Stimulated activated CD4-positive, alpha-beta T cell treated with anti-CD3 and anti-CD28 coated beads, Interleukin-1b, Interleukin-23, amount 100 ng/mL, for 1 hour (primary cell): ENCODE data around the gene RNF32.
A peak's percentile ranks its signal among the peaks of the same experiment; 100 is the strongest.

Source experiments
- DNase-seq, 2 donors: peaks; one replicate each; pipeline ENCODE4 v3.0.0-alpha.2; 2020; ENCODE audit warnings: low read depth in 2 of 2

RNF32 gene

DNA sequence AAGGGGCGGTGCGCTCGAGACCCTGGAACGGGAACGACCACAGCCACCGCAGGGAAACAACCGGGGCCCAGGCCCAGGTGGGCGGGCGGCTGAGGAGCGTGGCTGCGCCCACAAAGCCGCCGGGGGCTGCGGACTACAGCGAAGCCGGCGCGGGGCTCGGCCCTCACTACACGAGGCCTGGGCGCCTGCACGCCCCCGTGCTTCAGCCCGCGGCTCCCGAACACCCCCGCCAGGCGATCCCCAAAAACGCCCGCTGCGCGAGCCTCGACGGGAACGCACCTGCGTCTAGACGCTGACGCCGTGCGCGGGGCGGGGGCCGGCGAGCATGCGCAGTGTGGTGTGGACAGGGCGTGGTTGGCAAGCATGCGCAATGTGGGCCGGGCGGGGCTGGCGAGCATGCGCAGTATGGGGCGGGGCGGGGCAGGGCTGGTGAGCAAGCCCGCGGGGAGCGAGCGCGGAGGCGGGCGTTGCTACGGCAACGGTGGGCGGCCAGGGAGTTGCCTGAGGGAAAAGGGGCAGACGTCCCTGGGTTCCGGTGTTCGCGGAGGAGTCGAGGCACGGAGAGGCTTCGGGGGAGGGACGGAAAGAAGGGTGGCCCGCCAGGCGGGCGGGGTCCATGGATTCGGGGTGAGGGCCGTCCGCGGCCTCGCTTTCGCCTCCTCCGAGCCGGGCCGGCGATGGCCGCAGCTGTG lies at the start of gene RNF32:
RNF32 (plus strand) TSS at position 518 of the 692 bp plus-strand sequence. CDS start 3,104 bp downstream, outside the sequence.
- DNase-seq, result peak; percentile 89 to 100

DNA sequence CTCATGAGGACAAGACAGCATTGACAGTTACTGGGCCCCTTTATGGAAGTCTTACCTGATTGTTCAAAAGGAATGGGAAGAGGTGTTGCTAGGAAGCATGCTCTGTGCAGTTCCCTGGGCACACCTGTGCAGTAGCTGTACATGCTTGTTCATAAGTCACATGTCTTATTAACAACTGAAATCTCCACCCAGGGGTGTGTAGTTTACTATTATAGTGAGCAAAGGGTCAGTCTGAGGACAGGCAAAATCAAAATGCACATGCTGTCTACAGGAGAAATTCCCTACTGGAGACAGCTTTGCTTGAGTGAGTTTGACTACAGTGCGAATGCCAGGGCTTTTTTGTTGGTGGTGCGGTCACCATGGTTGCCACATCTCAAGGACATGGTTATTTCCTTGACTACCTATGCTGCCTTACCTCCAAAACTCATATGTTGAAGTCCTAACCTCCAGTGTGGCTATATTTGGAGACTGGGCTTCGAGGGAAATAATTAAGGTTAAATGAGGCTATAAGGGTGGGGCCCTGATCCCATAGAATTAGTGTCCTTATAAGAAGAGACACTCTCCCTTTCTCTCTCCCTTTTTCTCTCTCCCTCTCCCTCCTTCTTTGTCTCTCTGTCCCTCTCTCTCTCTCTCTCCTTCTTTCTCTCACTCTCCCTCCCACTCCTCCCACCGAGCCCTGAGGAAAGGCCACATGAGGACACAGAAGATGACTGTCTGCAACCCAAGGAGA lies 48.3 kb upstream of the RNF32 start:
- no peak for DNase-seq

DNA sequence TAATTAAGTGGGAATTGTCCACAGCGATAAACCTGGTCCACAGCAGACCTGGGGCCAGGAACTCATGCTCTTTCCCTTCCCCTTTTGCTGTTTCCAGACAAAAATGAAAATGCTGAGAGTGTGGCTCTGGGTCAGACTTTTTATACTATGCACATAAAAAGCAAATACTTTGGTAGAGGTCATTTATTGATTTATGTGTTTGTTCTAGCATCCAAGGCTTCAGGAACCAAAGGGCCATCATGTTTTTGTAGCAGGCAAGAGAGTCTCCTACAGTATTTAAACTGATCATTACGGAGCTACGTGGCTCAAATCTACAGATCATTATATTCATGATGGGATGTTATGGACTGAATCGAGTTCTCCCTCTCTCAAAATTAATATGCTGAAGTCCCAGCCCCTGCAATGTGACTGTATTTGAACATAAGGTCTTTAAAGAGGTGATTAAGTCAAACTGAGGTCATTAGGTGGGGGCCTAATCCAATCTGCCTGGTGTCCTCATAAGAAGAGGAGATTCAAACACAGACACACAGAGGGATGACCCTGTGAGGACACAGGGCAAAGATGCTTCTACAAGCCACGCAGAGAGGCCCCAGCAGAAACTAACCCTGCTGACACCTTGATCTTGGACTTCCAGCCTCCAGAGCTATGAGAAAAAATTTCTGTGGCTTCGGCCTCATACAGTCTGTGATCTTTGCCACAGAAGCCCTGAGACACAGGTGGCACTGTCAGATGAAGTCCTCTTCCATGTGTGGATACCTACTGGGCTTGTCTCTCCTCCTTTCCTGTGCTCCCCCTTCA lies 46.1 kb upstream of the RNF32 start:
- no peak for DNase-seq

DNA sequence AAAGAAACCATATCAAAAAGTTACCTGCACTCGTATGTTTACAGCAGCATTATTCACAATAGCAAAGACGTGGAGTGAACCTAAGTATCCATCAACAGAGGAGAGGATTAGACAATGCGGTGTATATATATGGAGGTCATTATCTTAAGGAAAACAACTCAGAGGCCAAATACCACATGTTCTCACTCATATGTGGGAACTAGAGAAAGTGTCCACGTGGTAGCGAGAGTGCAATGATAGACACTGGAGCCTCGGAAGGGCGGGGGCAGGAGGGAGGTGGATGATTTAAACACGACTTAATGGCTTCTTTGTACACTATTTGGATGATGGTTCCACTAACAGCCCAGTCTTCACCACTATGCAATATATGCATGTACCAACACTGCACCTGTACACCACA lies 40.1 kb upstream of the RNF32 start:
- no peak for DNase-seq

DNA sequence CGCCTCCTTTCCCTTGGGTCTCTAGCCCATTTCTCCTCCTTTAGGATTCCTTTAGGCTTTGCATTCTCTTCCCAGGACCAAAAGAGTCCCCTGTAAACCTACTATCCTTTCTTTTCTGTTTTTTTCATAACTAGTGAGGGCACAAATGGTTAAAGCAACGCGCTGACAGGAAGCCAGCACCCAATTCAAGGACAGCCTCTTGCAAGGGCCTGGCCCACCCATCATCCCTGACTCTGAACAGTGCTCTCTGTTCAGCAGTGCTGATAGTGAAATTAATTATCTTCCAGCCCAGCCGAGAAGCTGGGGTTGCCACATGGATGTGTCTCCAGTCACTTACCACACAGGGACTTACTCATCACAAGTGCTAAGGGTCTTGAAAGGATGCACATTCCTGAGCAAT lies 38.3 kb upstream of the RNF32 start:
- DNase-seq, result no peak

DNA sequence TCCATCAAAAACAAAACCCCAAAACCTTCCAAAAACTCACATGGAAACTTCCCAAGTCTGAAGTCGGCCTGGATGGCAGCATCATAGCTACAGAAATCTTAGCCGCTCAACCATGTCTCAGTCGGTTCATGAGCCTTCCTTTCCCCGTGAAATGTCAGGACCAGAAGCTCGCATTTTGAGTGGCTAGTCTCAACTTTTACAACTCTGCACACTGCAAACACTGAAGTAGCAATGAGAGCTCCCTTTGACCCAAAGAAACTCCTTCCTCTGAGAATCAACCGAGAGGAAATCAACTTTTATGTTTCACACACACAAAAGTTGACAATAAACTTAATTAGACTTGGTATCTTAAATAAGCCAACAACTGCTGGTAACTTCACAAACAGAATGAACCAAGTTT lies 37.6 kb upstream of the RNF32 start:
- no peak for DNase-seq

DNA sequence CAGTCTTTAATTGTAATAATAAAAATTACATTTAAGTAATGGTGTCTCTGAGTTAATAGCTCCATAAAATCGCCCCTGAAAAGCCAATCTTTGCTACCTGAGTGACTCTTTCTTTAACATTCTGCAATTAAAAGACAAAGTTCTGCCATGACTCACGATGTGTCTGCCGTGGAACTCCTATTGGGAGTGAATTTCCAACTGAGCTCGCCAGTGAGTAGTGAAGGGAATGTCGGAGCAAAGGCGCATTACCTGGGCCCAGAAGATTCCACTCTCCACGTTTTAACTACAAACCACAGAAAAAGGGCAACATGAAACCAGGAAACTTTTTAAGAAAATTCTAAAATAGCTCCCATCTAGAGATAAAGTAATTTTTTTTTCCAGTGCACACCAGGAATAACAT lies 36.9 kb upstream of the RNF32 start:
- DNase-seq, result no peak

DNA sequence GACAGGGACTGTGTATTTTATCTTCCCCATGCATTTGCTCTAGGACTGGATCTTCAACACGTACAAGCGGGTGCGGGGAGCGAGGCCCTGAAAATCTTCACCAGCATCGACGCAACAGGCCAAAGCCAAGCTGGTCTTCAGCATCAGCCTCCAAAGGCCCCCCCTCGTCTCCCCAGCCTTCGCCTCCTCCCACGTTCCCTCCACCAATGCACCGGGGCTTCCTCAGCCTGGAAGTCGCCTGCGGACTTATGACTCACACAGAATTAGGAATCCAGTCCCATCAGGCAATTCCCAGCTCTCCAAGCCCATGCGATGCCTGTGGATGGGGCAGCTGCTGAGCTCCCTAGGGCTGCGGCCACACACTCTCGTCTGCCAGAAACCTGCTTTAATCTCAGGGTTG lies 36.3 kb upstream of the RNF32 start:
- DNase-seq, result no peak

DNA sequence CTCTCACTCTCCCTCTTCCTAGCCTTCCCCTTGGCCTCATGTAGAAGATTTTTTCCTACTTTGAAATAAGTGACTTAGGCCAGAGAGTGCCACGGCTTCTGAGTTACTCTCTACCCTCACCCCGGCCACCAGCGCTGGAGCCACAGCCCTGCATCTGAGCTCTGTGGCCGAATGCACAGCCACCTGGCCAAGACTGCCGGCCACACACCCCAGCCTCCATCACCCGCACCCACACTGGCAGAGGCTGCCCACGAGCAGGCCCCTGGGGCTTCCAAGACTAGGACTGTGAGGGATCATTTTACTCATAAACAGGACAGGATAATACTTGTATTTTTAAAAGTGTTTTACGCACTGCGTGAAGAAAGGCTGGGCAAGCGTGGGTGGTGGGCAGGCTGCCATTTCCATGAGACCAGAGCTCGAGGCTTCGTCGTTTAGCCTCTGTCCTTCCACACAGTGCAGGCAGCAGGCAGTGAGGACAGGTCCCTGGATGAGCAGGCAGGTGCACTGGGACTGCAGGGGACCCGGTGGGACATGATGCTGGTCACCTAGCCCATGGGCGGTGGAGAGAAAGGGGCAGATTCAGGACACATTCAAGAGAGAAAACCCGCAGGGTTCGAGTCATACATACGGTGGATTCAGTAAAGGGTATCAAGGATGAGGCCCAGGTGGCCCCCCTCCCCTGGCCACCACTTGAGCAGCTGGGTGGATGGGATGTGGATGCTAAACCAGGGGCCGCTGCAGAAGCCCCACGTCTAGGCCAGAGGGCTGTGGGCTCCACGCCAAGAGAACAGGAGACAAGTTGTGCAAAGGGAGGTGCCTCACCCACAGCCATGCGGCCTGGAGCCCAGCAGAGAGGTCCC lies 35.5 kb upstream of the RNF32 start:
- DNase-seq, result no peak

DNA sequence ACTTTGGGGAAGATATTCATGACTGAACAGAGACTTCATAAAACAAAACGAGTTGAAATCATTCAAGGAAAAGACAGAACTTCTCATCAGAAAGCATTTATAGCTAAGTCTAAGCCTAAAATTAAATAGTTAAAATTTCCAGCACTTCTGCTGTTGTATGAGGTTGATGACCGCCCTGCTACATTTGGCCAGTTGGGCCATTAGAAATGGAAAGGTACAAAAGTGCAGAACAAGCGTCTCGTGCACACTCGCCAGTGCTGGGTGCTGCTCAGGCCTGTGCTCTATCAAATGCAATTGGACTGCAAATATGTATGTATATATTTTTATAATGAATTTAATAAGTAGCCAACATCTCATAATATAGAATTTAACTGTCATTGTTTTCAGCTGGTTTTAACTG lies 34.4 kb upstream of the RNF32 start:
- no peak for DNase-seq

DNA sequence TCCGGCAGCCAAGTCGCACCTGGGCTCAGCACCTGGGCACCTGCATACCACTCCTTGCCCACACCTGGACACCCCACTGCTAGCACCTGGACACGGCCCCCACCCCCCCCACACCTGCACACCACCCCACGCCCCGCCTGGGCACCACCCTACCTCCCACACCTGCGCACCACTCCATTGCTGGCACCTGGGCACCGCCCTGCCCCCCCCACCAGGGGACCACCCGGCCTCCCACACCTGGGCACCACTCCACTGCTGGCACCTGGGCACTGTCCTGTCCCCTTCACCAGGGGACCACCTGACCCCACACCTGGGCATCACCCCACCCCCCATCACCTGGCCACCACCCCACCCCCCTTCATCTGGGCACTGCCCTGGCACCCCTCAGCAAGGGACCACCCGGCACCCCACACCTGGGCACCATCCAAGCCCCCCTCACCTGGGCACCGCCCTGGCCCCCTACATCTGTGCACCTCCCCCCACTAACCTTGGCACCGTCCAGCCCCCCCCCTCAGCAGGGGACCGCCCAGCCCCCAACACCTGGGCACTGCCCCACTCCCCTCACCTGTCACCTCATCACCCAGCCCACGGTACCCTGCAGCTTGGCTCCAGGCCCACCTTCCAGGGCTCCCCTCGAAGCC lies 33.8 kb upstream of the RNF32 start:
- no peak for DNase-seq

DNA sequence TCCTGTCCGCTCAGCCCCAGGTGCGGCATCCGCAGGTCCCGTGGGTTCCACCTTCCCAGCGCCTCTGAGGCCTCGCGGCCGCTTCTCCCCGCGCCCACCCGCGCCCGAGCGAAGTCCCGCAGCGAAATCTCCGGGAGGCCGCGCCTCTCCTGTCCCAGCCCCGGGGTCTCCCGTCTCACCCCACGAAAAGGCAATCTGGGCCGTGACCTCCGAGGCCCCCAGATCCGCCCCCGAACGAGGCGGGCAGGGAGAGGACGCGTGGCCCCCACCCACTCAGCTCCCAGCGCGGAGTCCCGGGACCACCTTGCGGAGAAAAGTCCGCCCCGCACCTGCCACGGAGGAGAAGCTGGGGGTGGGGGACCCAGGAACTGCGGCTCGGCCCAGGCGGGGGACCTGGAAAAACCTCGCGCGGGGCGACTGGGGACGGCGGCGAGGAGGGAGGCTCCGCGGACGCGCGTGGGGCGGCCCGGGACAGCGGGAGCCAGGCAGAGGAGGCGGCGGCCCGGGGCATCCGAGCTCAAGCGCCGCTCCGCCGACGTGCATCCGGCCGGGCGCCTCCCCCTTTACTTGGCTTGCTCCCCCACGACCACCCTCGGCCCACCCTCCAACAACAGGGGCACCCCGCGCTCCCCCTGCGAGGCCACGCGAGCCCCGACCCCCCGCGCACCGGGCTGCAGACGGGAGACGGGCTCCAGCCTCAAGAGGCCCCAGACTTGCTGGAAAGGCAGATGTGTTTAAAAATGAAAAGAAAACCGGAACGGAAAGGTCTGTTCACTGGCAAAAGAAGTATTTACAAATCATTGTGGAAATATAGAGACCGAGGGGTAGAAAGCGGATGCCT lies 33.0 kb upstream of the RNF32 start:
- no peak for DNase-seq

DNA sequence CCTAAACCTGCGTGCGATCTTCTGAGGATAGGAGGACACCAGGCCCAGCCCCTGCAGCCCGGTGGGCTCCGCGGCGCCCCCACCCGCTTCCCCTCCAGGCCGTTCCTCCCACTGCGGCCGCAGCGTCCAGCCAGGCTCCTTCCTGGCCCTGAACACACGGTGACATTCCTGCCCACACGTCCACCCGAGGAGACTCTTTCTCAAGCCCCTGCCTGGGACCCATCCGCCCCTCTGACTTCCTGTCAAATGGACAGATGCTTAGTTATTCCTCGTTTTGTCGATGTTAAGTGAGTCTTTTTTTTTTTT lies 32.4 kb upstream of the RNF32 start:
- DNase-seq, result no peak

DNA sequence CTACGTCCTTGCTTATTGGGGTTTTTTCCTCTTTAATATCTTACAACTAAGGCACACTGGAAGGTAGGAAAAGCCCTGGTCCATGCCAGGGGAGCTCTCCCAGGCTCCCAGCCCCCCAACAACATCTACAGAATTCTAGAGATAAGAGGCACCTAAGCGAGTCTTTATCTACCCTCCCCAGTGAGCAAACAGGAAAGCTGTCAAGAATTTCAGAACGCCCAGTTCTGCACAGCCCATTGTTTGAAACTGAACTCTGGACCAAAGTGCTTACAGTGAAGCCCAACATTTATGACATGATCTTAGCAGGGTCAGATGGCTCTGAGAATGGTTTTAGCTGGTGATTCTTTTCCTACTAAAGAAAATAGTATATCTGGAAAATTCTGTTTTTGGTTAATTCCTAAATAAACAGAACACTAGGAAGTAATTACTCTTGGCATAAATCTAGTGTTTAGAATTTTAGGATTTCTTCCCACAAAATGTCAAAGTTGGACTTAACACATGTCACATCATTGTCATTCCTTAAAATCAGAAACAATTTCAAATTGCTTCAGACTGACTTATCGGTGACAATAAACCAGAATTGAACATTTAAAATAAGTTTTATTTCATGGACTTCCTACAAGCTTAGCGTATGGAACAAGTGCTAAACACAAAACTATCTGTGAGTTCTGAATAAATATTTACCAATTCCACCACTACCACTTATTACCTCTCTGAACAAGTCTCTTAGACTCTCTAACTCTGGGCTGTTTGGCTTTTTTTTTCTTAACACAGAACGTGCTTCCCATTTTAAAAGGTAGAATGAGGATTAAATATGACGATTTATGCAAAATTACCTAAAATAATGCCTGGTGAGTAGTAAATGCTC lies 31.3 kb upstream of the RNF32 start:
- DNase-seq, result no peak

DNA sequence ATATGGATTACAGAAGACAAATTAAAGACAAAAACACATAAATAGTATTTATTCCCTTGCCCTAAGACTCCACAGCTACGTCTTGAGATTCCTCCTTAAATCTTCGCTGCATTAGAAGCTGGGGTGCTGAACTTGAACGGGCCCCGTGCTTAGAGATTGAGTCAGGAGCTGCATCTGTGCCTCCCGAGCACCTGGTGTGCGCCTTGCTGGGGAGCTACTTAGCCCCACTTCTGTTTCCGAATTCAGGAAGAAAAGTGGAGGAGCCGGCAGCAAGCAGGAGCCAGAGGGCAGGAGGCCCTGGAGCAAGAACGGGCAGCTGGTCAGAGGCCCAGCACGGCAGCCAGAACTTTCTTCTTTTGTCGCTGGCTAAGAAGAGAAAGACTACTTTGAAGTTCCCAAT lies 30.4 kb upstream of the RNF32 start:
- no peak for DNase-seq

DNA sequence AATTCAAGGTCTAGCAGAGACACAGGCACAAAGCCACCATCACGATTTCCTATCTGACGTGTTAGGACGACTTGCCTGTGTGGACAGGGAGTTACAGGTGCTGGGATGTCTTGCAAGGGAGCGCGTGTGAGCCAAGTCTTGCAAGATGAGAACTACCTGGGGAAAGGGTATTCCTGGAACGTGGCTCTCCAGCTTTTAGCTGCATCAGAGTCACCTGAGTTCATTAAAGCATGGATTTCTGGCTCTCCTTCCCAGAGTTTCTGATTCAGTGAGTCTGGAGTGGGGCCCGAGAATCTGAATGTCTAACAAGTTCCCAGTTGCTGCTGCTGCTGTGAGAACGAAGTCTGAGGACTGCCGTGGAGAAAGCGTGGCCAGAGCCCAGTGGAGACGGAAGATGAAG lies 30.0 kb upstream of the RNF32 start:
- DNase-seq, result no peak

DNA sequence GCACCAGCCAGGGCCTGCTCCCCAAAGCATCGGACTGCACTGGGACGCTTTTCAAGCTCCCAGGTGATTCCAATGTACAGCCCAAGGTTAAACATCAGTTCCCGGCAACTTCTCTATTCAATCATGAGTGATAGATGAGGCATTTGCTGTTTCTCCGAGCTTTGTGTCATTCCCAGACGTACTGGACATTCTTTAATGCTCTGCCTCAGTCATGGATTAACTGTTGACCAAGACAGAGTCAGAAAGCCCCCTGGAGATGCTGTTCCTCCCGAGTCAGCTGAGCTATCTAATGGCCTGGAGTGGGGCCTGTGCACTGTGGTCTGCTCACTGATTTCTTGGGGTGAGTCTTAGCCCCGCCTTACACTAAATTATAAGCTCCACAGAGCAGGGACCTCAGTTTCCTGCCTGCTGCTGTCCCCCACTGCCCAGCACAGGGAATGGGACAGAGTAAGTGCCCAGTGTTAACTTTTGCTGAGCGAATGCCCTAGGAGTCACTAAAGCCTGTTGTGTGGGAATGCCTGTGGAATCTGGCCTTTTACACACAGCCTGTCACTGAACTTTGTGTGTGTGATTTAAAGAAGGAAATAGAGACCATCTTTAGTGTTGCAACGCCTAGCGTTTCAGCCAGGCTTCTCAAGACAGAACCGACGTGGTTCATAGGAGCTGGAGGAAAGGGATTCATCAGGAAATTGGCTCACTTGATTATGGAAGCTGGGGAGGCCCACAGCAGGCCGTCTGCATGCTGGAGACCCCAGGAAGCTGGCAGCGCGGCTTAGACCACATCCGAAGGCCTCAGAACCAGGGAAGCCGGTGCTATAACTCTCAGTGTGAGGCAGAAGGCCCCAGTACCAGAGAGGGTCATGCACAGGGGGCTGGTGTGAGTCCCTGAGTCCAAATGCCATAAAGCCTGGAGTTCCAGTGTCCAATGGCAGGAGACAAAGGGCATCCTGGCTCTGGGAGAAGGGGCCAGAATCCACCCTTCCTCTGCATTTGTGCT lies 29.3 kb upstream of the RNF32 start:
- DNase-seq, result no peak

DNA sequence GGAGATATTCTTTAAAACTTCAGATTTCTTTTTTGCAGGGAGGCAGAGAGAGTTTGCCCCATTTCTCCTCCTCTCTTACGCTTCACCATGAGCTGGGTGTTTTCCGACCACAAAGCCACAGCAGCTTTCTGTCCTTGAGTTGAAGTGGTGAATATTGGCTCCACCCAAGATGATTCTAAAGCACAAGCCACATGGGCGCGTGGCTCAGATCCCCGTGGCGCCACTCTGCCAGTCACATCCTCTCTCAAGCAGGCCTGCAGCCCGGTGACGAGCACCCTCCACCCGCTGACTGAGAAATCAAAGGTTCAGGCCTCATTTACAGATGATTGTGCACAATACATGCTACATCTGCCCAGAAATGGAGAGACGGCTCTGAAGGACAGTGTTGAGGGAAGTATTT lies 27.6 kb upstream of the RNF32 start:
- peak; percentile 21 to 36 for DNase-seq
